ENCODE results near the gene ZDHHC14.

GRCh38 chr6:157518397-157519250, 137.6 kb downstream of the ZDHHC14 start:
- no peak for TF ChIP-seq CTCF (IDR thresholded peaks at IDR 0.05)
- TF ChIP-seq POLR2A (IDR thresholded peaks at IDR 0.05): no peak

Measured in thyroid gland (tissue), 4 donors.